GM21528 (cell line): ENCODE measurements around the gene PNPLA6.
"Not testable (repeated sequence)": the region's sequence is repeated elsewhere in the genome, so short reads cannot be mapped to it uniquely, and the experiment has no call there.

Experiments used
- ATAC-seq: cut with Tn5 transposase; IDR thresholded peaks from one replicate; pipeline ENCODE4 v1.9.1; 2021; ENCODE audit warnings: mild to moderate bottlenecking, moderate library complexity; ENCODE audit not compliant: unreplicated experiment, low FRiP score

The PNPLA6 gene

DNA sequence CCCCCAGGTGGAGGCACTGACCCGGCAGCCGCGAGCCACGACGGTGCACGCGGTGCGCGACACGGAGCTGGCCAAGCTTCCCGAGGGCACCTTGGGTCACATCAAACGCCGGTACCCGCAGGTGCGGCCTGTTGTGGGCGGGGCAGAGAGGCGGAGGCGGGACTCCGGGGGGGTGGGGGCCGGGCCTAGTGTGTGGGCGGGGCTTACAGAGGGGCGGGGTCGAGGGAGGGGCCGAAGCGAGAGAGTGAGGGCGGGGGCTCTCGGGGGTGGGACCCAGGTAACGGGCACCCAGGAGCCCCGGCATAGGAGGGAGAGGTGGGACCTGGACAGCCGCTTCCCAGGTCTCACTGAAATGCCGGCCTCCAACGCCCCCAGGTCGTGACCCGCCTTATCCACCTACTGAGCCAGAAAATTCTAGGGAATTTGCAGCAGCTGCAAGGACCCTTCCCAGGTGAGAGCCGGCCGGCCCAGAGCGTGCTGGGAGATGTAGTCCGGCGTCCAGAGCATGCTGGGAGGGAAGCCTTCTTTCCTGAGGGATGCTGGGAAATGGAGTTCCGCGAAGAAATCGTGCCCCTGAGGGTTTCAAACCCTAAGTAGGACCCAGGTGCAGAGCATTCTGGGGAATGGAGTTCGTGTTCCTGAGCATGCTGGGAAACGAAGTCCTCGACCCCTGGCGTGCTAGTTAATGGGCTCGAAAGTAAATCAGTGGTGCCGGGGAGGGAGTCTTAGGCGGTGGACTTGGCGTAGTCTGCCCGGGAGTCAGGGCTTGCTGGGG, 15.7 kb downstream of the PNPLA6 start:
- no peak for ATAC-seq

- ATAC-seq: no peak
These were observed 17.3 kb downstream of the PNPLA6 start for GRCh38 chr19:7552781-7553180.

GRCh38 chr19:7554565-7554964, 19.0 kb downstream of the PNPLA6 start:
- ATAC-seq: no peak

GRCh38 chr19:7554990-7555864, 19.7 kb downstream of the PNPLA6 start:
- no peak for ATAC-seq

GRCh38 chr19:7556696-7557315, 21.3 kb downstream of the PNPLA6 start:
- ATAC-seq: no peak

DNA sequence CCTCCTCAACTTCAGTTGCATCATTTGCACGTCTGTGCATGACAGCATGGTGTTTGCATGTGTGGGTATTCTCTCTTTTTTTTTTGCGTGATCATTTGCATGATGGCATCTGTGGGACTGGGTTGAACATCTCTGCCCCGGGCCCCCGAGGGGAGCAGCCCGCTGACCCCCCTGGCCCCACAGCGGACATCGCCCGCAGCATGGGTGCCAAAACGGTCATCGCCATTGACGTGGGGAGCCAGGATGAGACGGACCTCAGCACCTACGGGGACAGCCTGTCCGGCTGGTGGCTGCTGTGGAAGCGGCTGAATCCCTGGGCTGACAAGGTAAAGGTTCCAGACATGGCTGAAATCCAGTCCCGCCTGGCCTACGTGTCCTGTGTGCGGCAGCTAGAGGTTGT, 23.1 kb downstream of the PNPLA6 start:
- no peak for ATAC-seq

GRCh38 chr19:7559102-7559501, 23.6 kb downstream of the PNPLA6 start:
- ATAC-seq: no peak

- ATAC-seq: no peak
These were observed 24.7 kb downstream of the PNPLA6 start for GRCh38 chr19:7560255-7560654.

- no peak for ATAC-seq
These were observed 25.8 kb downstream of the PNPLA6 start for GRCh38 chr19:7561325-7561724.

GRCh38 chr19:7562646-7563393, 27.3 kb downstream of the PNPLA6 start:
- no peak for ATAC-seq

DNA sequence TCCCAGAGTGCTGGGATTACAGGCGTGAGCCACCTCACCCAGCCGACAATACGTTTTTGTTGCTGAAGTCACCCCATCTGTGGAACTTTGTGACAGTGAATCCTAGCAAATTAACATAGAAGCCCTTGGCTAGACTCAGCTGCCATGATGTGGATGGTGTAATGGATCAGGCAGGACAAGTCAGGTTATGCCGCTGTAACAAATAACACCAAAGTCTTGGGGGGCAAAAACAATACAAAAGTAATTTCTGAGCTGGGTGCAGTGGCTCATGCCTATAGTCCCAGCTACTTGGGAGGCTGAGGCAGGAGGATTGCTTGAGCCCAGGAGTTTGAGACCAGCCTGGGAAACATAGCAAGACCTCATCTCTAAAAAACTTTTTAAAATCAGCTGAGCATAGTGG, 29.3 kb downstream of the PNPLA6 start:
- ATAC-seq: no peak

DNA sequence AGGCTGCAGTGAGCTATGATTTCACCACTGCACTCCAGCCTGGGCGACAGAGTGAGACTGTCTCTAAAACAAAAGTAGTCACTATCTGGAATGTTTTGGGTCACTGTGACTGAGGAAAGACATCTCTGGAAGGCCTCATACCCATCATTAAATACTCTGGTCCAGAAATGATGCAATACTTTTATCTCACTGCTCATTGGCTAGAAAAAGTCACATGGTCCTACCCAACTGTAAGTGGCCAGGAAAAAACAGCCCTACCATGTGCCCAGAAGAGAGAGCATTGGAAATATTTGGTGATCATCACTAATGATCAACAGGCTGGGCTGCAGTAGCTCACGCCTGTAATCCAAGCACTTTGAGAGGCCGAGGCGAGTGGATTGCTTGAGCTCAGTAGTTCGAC, 29.8 kb downstream of the PNPLA6 start:
- ATAC-seq: no peak

DNA sequence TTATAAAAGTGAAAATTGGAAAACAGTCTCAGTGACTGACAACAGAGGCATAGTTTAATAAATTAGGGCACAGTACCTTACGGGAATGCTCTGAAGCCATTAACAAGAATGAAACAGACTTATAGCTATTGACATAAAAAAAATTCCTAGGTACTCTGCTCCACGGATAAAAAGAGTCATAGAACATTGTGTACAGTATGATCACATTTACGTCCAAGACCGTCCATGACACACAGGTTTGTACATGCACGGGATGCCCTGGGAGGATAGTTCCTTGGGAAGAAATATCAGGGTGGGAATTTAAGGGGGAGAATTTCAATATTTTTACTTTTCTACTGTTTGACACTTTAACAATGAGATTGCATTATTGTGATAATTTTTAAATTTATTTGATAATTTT, 35.2 kb downstream of the PNPLA6 start:
- ATAC-seq: no peak

DNA sequence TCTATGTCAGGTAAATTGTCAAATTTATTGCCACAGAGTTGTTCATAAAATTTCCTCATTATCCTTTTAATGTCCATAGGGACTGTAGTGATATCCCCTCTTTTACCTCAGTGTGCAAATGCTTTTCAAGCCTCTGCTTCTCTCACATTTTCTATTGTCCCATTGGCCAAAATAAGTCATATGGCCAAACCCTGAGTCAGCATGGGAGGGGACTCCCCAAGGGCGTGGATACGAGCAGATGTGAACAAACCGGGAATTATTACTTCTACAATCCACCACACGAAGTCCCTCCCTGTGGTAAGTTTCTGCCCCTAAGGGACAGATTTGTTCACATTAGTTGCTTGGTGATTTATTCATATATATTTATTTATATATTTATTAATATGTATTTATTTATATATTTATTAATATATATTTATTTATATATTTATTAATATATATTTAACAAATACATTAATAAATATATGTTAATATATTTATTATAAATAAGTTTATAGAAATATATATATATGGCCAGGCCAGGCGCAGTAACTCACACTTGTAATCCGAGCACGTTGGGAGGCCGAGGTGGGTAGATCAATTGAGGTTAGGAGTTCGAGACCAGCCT, 40.0 kb downstream of the PNPLA6 start:
- no peak for ATAC-seq

DNA sequence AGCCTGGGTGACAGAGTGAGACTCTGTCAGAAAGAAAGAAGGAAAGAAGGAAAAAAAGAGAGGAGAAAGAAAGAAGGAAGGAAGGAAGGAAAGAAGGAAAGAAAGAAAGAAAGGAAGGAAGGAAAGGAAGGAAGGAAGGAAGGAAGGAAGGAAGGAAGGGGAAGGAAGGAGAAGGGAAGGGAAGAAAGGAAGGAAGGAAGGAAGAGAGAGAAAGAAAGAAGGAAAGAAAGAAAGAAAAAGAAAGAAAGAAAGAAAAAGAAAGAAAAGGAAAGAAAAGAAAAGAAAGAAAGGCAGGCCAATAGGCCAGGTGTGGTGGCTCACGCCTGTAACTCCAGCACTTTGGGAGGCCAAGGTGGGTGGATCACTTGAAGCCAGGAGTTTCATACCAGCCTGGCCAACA, 41.9 kb downstream of the PNPLA6 start:
- ATAC-seq: not testable (repeated sequence)

- no peak for ATAC-seq
These were observed 42.6 kb downstream of the PNPLA6 start for GRCh38 chr19:7578127-7578526.

DNA sequence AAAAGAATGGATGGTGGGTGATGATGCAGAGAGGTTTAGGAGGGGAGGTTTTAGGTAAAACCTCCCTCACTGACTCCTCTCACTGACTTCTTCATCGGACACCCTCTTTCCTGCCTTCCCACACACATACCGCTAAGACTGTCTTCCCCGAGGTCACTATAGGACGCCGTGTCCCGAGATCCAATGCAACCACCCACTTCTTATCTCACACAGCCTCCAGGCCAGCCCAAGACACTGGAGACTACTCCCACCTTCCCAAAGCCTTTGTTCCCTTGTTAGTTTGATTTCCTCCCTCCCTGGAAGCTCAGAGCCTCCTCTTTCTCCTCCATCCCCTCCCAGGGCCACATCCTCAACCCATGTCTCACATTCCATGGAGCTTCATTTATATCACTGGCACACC, 43.7 kb downstream of the PNPLA6 start:
- no peak for ATAC-seq

DNA sequence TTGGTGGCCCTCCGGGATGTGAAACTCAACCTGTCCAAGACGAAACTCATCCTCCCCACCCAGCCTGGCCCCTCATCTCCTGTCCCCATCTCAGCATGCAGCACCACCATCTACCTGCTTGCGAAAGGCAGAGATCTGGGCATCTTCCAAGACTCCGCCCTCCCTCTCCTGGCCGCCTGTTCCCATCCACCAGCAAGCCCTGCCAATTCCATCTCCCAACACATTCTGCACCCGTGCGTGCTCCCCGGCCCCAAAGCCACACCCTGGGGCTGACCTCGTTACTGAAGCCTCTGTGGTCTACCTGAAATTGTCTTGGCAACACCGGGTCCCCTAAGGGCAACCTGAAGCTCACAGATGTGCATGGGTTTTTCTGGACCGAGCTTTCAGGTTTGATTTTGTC, 46.9 kb downstream of the PNPLA6 start:
- ATAC-seq: no peak

DNA sequence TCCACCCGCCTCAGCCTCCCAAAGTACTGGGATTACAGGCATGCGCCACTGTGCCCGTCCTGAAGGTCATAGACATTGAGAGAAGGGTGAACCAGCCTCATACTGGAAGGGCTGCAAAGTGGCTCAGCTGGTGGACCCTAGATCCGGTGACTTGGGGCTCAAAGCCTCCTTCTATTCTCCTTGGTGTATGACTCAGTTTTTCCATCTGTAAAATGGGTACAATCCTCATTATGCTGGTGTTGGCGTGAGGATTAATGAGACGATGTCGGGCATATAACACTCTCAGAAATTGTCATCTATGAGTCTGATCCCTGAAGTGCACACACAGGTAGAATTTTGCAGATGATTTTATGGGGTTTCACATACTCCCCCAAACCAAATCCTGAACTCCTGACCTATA, 54.3 kb downstream of the PNPLA6 start:
- no peak for ATAC-seq

DNA sequence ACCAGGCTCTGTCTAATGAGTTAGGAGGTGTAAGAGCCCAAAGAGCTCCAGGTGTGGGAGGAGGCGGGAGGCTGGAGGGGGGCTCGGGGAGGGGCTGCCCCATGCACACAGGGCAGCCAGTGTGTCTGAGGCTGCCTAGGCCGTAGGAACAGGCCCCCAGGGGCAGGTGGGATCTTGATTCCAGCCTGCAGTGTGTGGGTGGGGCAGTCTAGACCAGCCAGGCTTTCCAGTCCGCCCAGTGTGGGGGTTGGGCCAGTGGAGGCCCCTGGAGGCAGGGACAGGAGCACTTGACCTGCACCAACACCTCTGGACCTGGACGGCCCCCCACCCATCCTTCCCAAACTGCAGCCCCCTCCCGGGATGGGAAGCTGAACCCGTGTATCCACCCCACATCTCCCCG, 54.7 kb downstream of the PNPLA6 start:
- ATAC-seq: no peak
